IMR-90 (cell line): ENCODE results near the gene GABRR3. TPM values are rescaled to one million over a fixed set of nuclear protein-coding genes. Genes with fewer than 3 reads are reported as not detected.
A peak's percentile ranks its signal among the peaks of the same experiment; 100 is the strongest.

ENCODE experiments used
- ATAC-seq: fragments of 200-7000 bp; cut with Tn5 transposase; 2 replicates; pipeline ENCODE4 v1.9.1; 2020; ENCODE audit warnings: low read depth, mild to moderate bottlenecking, moderate library complexity
- BruUV-seq: library from RNA; stranded (reverse); fragments of 400-500 nt; replicated peaks from 2 replicates; lab custom pipeline; 2021; lab: Mats Ljungman, UMichigan
- CTCF ChIA-PET: fragments of 300-600 bp; formaldehyde crosslinking; extraction: SDS; loops from one replicate; lab custom pipeline; 2021; ENCODE audit warnings: antibody characterized with exemption; lab: Yijun Ruan, JAX
- POLR2A ChIA-PET: fragments of 300-600 bp; sonication (Branson Sonifier 250); formaldehyde crosslinking; loops from one replicate; lab custom pipeline; 2022; ENCODE audit warnings: antibody characterized with exemption; ENCODE audit not compliant: unreplicated experiment; lab: Charles Lee
- DNase-seq: peaks from one replicate; pipeline ENCODE4 v3.0.0; 2013
- H2AFZ ChIP-seq: replicated peaks from 2 replicates; pipeline ENCODE3; 2013; ENCODE audit warnings: low read length, mild to moderate bottlenecking; ENCODE audit not compliant: poor library complexity
- H2AK5ac ChIP-seq: 2 replicates; pipeline ENCODE4 v1.6.1; 2013; ENCODE audit warnings: low read depth, low read length, inconsistent platforms
- H2AK9ac ChIP-seq: replicated peaks from 2 replicates; pipeline ENCODE3; 2013; ENCODE audit warnings: mild to moderate bottlenecking, low read depth, low read length, moderate library complexity; ENCODE audit not compliant: poor library complexity
- H2BK120ac ChIP-seq: 2 replicates; pipeline ENCODE4 v1.6.1; 2013; ENCODE audit warnings: low read depth, low read length, inconsistent platforms
- H2BK15ac ChIP-seq: 3 replicates; pipeline ENCODE4 v1.6.1; 2013; ENCODE audit warnings: low read depth, low read length, inconsistent platforms
- H2BK20ac ChIP-seq: 2 replicates; pipeline ENCODE4 v1.6.1; 2013; ENCODE audit warnings: low read depth, mild to moderate bottlenecking, inconsistent platforms, low read length, moderate library complexity
- H2BK5ac ChIP-seq: 2 replicates; pipeline ENCODE4 v1.6.1; 2013; ENCODE audit warnings: mild to moderate bottlenecking, low read depth, low read length, inconsistent platforms; ENCODE audit not compliant: poor library complexity, severe bottlenecking
- H3K14ac ChIP-seq: replicated peaks from 2 replicates; pipeline ENCODE4 v1.6.1; 2013; ENCODE audit warnings: low read depth, low read length, inconsistent platforms
- H3K18ac ChIP-seq: 2 replicates; pipeline ENCODE4 v1.6.1; 2013; ENCODE audit warnings: low read depth, low read length, control low read depth
- H3K23ac ChIP-seq: 2 replicates; pipeline ENCODE4 v1.6.1; 2013; ENCODE audit warnings: low read depth, low read length, inconsistent platforms
- H3K27ac ChIP-seq: 2 replicates; pipeline ENCODE4 v1.5.1; 2013; ENCODE audit warnings: mild to moderate bottlenecking, control low read depth, low read length; ENCODE audit not compliant: insufficient read depth
- H3K27me3 ChIP-seq: 2 replicates; pipeline ENCODE4 v1.6.1; 2013; ENCODE audit warnings: low read length; ENCODE audit not compliant: control insufficient read depth, insufficient read depth
- H3K36me3 ChIP-seq: 2 replicates; pipeline ENCODE4 v1.6.1; 2013; ENCODE audit warnings: low read length, mixed read lengths; ENCODE audit not compliant: control insufficient read depth, insufficient read depth
- H3K4ac ChIP-seq: 2 replicates; pipeline ENCODE4 v1.6.1; 2013; ENCODE audit warnings: low read depth, low read length, inconsistent platforms
- H3K4me1 ChIP-seq: 2 replicates; pipeline ENCODE4 v1.6.1; 2013; ENCODE audit warnings: low read length, mixed read lengths; ENCODE audit not compliant: control insufficient read depth, insufficient read depth
- H3K4me2 ChIP-seq: 2 replicates; pipeline ENCODE4 v1.6.1; 2013; ENCODE audit warnings: low read depth, mild to moderate bottlenecking, control low read depth, low read length, moderate library complexity
- H3K4me3 ChIP-seq: 2 replicates; pipeline ENCODE4 v1.5.1; 2013; ENCODE audit warnings: low read depth, mild to moderate bottlenecking, control low read depth, low read length, moderate library complexity; ENCODE audit not compliant: insufficient read depth
- H3K56ac ChIP-seq: 2 replicates; pipeline ENCODE4 v1.6.1; 2013; ENCODE audit warnings: low read length, inconsistent platforms; ENCODE audit not compliant: insufficient read depth; ENCODE audit errors: extremely low read depth
- H3K79me1 ChIP-seq, 2 experiments: 2 replicates each; pipeline ENCODE4 v1.6.1; 2013; ENCODE audit warnings: low read length in 2 of 2, inconsistent platforms in 1 of 2, low read depth in 1 of 2
- H3K9ac ChIP-seq: 2 replicates; pipeline ENCODE4 v1.6.1; 2013; ENCODE audit warnings: low read depth, low read length, control low read depth
- H3K9me1 ChIP-seq: 2 replicates; pipeline ENCODE4 v1.6.1; 2013; ENCODE audit warnings: low read length, inconsistent platforms; ENCODE audit not compliant: insufficient read depth
- H3K9me3 ChIP-seq: 2 replicates; pipeline ENCODE4 v1.6.1; 2013; ENCODE audit warnings: low read length; ENCODE audit not compliant: control insufficient read depth, insufficient read depth
- H4K20me1 ChIP-seq: 2 replicates; pipeline ENCODE4 v1.6.1; 2013; ENCODE audit warnings: low read length, inconsistent platforms; ENCODE audit not compliant: insufficient read depth
- H4K5ac ChIP-seq: 2 replicates; pipeline ENCODE4 v1.6.1; 2013; ENCODE audit warnings: mild to moderate bottlenecking, low read depth, low read length, control low read depth
- H4K8ac ChIP-seq, 2 experiments: 2 replicates each; pipeline ENCODE4 v1.6.1; 2013; ENCODE audit warnings: low read depth in 2 of 2, low read length in 2 of 2, control low read depth in 1 of 2, inconsistent platforms in 1 of 2
- H4K91ac ChIP-seq: 2 replicates; pipeline ENCODE4 v1.6.1; 2013; ENCODE audit warnings: low read depth, low read length, inconsistent platforms; ENCODE audit not compliant: insufficient read depth
- BHLHE40 ChIP-seq: fragments of 150-350 bp; IDR thresholded peaks from 2 replicates; pipeline ENCODE4 v1.6.1; 2016; ENCODE audit warnings: mild to moderate bottlenecking, low read depth, low read length
- CEBPB ChIP-seq: IDR thresholded peaks from 2 replicates; pipeline ENCODE4 v1.6.1; 2012; ENCODE audit warnings: low read depth, low read length, improper control_type of control experiment
- CHD1 ChIP-seq: IDR thresholded peaks from 2 replicates; pipeline ENCODE4 v1.6.1; 2012; ENCODE audit warnings: low read depth, low read length, improper control_type of control experiment
- CTCF ChIP-seq: conservative IDR thresholded peaks from 2 replicates; pipeline ENCODE4 v1.5.1; 2012; ENCODE audit warnings: mild to moderate bottlenecking, low read depth, low read length, improper control_type of control experiment
- ELK1 ChIP-seq: fragments of 150-350 bp; IDR thresholded peaks from 2 replicates; pipeline ENCODE4 v1.6.1; 2016; ENCODE audit warnings: low read depth, mild to moderate bottlenecking, low read length, moderate library complexity, borderline replicate concordance
- FOS ChIP-seq: fragments of 150-350 bp; IDR thresholded peaks from 2 replicates; pipeline ENCODE4 v1.6.1; 2016; ENCODE audit warnings: low read depth, low read length
- MAFK ChIP-seq: IDR thresholded peaks from 2 replicates; pipeline ENCODE4 v1.6.1; 2012; ENCODE audit warnings: low read depth, low read length, improper control_type of control experiment
- MAZ ChIP-seq: IDR thresholded peaks from 2 replicates; pipeline ENCODE4 v1.6.1; 2012; ENCODE audit warnings: low read depth, mild to moderate bottlenecking, low read length, improper control_type of control experiment, moderate library complexity, borderline replicate concordance
- MXI1 ChIP-seq: IDR thresholded peaks from 2 replicates; pipeline ENCODE4 v1.6.1; 2012; ENCODE audit warnings: low read depth, mild to moderate bottlenecking, low read length, moderate library complexity, borderline replicate concordance
- NFE2L2 ChIP-seq: fragments of 150-350 bp; IDR thresholded peaks from 2 replicates; pipeline ENCODE4 v1.6.1; 2016; ENCODE audit warnings: low read depth, mild to moderate bottlenecking, low read length
- POLR2A ChIP-seq: IDR thresholded peaks from 2 replicates; pipeline ENCODE4 v1.6.1; 2012; ENCODE audit warnings: mild to moderate bottlenecking, low read depth, low read length
- RAD21 ChIP-seq: IDR thresholded peaks from 2 replicates; pipeline ENCODE4 v1.6.1; 2012; ENCODE audit warnings: low read length, improper control_type of control experiment
- RCOR1 ChIP-seq: IDR thresholded peaks from 2 replicates; pipeline ENCODE4 v1.6.1; 2012; ENCODE audit warnings: mild to moderate bottlenecking, low read length, improper control_type of control experiment; ENCODE audit not compliant: insufficient replicate concordance
- RFX5 ChIP-seq: IDR thresholded peaks from 2 replicates; pipeline ENCODE4 v1.8.0; 2012; ENCODE audit warnings: low read depth, mild to moderate bottlenecking, low read length, moderate library complexity
- SMC3 ChIP-seq: fragments of 150-350 bp; IDR thresholded peaks from 2 replicates; pipeline ENCODE4 v1.6.1; 2016; ENCODE audit warnings: low read depth, mild to moderate bottlenecking, antibody characterized with exemption, low read length, moderate library complexity
- WGBS, 2 experiments: methylation state at CpG; one replicate each; pipeline versions ENCODE4 v1.1.5 to v1.1.7; 2013; ENCODE audit warnings: missing lambda C conversion rate in 2 of 2; ENCODE audit not compliant: insufficient read length in 1 of 2; ENCODE audit errors: extremely low coverage in 2 of 2; 5-methylcytosine and 5-hydroxymethylcytosine counted together
- dilution Hi-C: fragments of 300-500 bp; cut with HindIII; formaldehyde crosslinking; loops from one replicate; pipeline ENCODE4 v1.14.3; 2018; ENCODE audit warnings: low sequenced_read_pairs; ENCODE audit not compliant: unreplicated experiment
- in situ Hi-C: fragments of 300-500 bp; cut with MboI; formaldehyde crosslinking; loops from 3 replicates; pipeline ENCODE4 v1.14.3; 2019; ENCODE audit warnings: low sequenced_read_pairs, inconsistent platforms, mixed read lengths
- intact Hi-C: fragments of 100-400 bp; cut with micrococcal nuclease; formaldehyde crosslinking; loops from 2 replicates; pipeline ENCODE4 v1.10.0; 2022
- polyA plus RNA-seq, 3 experiments: library from polyadenylated mRNA; depleted of rRNA; stranded (reverse); fragments of >200 nt; gene quantifications; 2 replicates each; pipeline ENCODE4 v1.2.3, GENCODE V29; 2012; ENCODE audit warnings: low replicate concordance in 1 of 3
- total RNA-seq: library from RNA; depleted of rRNA; stranded (reverse); fragments of >200 nt; gene quantifications from 2 replicates; pipeline ENCODE4 v1.2.3, GENCODE V29; 2012
- TF ChIP-seq, protein P1 (sequence below): fragments of 150-350 bp; IDR thresholded peaks from 2 replicates; pipeline ENCODE4 v1.6.1; 2017; ENCODE audit warnings: mild to moderate bottlenecking, antibody characterized with exemption, low read length, low read depth

Gene GABRR3
- total and polyA plus RNA-seq, 2 of the 4 experiments (the other 2 are of a cell fraction), result not detected

DNA sequence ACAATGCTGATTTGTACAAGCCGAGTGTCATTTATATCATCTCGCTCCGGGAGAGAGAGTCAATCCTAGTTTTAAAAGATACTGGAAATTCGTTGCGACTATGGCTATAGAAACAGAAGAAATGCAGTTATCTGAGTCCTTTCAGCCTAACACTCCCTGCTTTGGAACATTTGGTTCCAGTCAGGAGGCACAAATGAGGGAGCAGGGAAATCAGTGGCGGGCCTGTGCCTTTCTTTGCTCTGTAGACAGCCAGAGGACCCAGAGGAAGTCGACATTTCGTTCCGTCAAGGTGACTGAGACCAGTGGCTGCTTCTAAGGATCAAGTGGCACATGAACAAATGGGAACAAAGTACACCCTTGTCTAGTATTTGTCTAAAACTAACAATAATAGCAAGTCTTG lies 62.1 kb downstream of the GABRR3 start:
- Histone ChIP-seq H3K56ac (no peak overlapping the region), H3K14ac (no peak overlapping the region), H3K4me3 (no peak overlapping the region), H3K18ac (no peak overlapping the region; the same call in 1 of the 2 replicates), H3K4ac (no peak overlapping the region), H3K9me3 (no peaks in the 10 kb centered on the region), H4K5ac (peak overlapping the region; percentile 81), H4K8ac (peak overlapping the region; percentile 83 to 86; a peak in 3 of 4 replicates), H3K4me2 (peak overlapping the region; percentile 44; the same call in 1 of the 2 replicates), H2BK20ac (no peak overlapping the region), H2AK5ac (0 out of 2 replicates have a peak overlapping the region, but pooled peaks have one; percentile 21), H2BK5ac (no peak overlapping the region), H3K27me3 (peaks cover 4% of the 10 kb centered on the region), H3K27ac (no peak overlapping the region), H3K79me1 (peaks cover 12 to 26% of the 10 kb centered on the region in 2 experiments), H3K36me3 (no peaks in the 10 kb centered on the region), H2AFZ (peak overlapping the region; percentile 84), H3K23ac (no peak overlapping the region), H3K9me1 (no peaks in the 10 kb centered on the region; the same call in 1 of the 2 replicates), H3K9ac (0 out of 2 replicates have a peak overlapping the region, but pooled peaks have one; percentile 42), H2BK15ac (no peak overlapping the region), H2BK120ac (no peak overlapping the region), H4K20me1 (no peaks in the 10 kb centered on the region), H4K91ac (no peak overlapping the region), H3K4me1 (peaks cover 9% of the 10 kb centered on the region), H2AK9ac (no peak overlapping the region)
- BruUV-seq, result no TSS peak
- in situ Hi-C loops, result no loop called here
- dilution Hi-C loops, result no loop called here
- CTCF ChIA-PET, result no interaction called here
- DNase-seq, result no peak
- 83% methylated on average over 2 of the region's 9 CpGs; no CpG with 5 or more reads in 1 of the 2 experiments for WGBS, 2 experiments
- ATAC-seq, result no peak
- intact Hi-C loops, result loop anchor here (5.0 kb wide), 1 partner anchor 39 kb away; no protein-coding TSS in a partner anchor
- POLR2A ChIA-PET, result no interaction called here
- TF ChIP-seq CHD1 (no peak), CTCF (no peak), RAD21 (no peak), RFX5 (no peak), MXI1 (no peak), MAZ (no peak), NFE2L2 (no peak), ELK1 (no peak), SMC3 (no peak), POLR2A (no peak), MAFK (no peak), CEBPB (no peak), FOS (no peak), RCOR1 (no peak), BHLHE40 (no peak)
- TF ChIP-seq, protein P1, sequence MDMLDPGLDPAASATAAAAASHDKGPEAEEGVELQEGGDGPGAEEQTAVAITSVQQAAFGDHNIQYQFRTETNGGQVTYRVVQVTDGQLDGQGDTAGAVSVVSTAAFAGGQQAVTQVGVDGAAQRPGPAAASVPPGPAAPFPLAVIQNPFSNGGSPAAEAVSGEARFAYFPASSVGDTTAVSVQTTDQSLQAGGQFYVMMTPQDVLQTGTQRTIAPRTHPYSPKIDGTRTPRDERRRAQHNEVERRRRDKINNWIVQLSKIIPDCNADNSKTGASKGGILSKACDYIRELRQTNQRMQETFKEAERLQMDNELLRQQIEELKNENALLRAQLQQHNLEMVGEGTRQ, result no peak
